ENCODE data around the gene KRT74. TPM values are rescaled to one million over a fixed set of nuclear protein-coding genes. Genes with fewer than 3 reads are reported as not detected.

KRT74 gene
- polyA plus RNA-seq, 1 donor (not counting 4 experiments of a cell fraction or from before 2014, with no cell fraction given): 0.17 TPM

DNA sequence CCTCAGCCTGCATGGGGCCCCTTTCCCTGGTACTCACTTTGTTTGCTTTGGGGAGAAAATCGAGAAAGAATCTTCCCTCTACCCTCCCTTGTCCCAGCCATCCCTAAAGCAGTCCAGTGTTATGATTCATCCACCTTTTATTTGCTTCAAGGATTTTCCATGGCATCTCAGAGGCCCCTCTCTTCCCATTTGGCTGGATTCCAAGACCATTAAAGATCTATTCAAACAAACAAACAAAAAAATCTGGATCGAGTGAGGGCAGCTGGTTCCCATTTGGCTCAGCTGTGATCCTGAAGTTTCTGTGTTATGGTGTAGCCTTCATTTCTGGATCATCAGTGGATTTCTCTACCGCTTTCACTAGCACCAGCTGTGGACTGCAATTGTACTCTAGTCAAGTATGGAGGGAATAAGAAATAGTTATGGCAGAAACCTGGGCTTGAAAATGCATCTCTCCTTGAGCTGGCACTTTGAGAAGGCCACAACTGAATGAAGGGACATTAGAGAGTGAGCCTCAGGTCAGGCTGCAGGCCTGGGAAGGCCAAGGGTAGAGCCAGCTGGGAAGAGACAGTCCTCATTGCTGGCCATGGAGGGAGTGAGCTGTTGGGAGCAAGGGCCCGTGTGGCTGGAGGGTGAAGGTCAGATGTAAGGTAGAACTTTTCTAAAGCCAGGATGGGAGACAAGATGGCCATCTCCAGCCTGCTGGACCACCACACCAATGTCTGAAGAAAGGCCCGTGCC is 34.4 kb downstream of the KRT74 start:
- Histone ChIP-seq H3K27ac (ENCODE audit: control insufficient read depth, insufficient read depth, low read length) (no peak overlapping the region), H3K36me3 (ENCODE audit: control insufficient read depth in 2 of 2, extremely low read depth in 1 of 2, insufficient read depth in 2 of 2, low read length in 2 of 2) (no peaks in the 10 kb centered on the region), H3K9me3 (ENCODE audit: control insufficient read depth, low read depth, low read length) (no peaks in the 10 kb centered on the region), H3K9ac (ENCODE audit: control insufficient read depth, extremely low read depth, insufficient read depth, low read length) (no peak overlapping the region), H3K27me3 (ENCODE audit: control insufficient read depth, extremely low read depth, insufficient read depth, low read length) (no peaks in the 10 kb centered on the region), H4K20me1 (ENCODE audit: control insufficient read depth, extremely low read depth, insufficient read depth, low read length) (no peaks in the 10 kb centered on the region), H3K9me1 (ENCODE audit: control insufficient read depth, extremely low read depth, insufficient read depth, low read length) (no peaks in the 10 kb centered on the region), H3K4me3 (ENCODE audit: control insufficient read depth in 2 of 3, extremely low read depth in 1 of 3, insufficient read depth in 2 of 3, low read depth in 1 of 3, low read length in 3 of 3) (no peak overlapping the region), H2AFZ (ENCODE audit: control insufficient read depth, low read length) (no peak overlapping the region), H3K4me1 (ENCODE audit: control insufficient read depth, extremely low read depth, insufficient read depth, low read length) (peaks cover 22% of the 10 kb centered on the region), H3K4me2 (ENCODE audit: control insufficient read depth, extremely low read depth, insufficient read depth, low read depth, low read length) (peak overlapping the region; percentile 37), H3K79me2 (ENCODE audit: control insufficient read depth, insufficient read depth, low read length) (no peaks in the 10 kb centered on the region)
- dilution Hi-C loops (cut with MboI; ENCODE audit: extremely low pct_ligation_motif_present, low sequenced_read_pairs): no loop called here
- DNase-seq (ENCODE audit: low read depth, low spot score) (no peak), FAIRE-seq (peak; percentile 52)
- TF ChIP-seq, protein P1, sequence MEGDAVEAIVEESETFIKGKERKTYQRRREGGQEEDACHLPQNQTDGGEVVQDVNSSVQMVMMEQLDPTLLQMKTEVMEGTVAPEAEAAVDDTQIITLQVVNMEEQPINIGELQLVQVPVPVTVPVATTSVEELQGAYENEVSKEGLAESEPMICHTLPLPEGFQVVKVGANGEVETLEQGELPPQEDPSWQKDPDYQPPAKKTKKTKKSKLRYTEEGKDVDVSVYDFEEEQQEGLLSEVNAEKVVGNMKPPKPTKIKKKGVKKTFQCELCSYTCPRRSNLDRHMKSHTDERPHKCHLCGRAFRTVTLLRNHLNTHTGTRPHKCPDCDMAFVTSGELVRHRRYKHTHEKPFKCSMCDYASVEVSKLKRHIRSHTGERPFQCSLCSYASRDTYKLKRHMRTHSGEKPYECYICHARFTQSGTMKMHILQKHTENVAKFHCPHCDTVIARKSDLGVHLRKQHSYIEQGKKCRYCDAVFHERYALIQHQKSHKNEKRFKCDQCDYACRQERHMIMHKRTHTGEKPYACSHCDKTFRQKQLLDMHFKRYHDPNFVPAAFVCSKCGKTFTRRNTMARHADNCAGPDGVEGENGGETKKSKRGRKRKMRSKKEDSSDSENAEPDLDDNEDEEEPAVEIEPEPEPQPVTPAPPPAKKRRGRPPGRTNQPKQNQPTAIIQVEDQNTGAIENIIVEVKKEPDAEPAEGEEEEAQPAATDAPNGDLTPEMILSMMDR (optimal IDR thresholded peaks at IDR 0.05 in 1 of 3, IDR thresholded peaks at IDR 0.05 in 1 of 3, conservative IDR thresholded peaks at IDR 0.05 in 1 of 3; ENCODE audit: extremely low read depth in 1 of 3, insufficient read depth in 2 of 3, low read length in 3 of 3): no peak
- no peak for TF ChIP-seq EZH2 (IDR thresholded peaks at IDR 0.05; ENCODE audit: low read length)

DNA sequence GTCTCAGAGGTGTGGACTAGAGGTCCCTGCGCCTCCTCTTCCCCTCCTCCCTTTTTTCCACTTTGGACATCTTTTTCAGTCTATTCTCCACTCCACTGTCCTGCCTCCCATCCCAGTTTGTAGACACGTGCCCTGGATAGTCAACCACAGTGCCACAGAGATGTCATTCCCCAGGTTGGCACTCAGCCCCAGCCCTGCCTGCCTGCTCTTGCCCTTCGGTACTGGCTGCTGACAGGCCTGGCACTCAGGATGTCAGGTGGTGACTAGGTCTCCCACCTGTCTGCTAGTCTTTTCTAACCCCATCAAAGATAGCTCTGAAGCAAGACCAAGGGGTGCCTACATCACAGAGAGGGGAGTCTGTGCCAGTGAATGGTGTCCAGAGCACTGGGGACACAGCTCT is 36.5 kb downstream of the KRT74 start:
- Histone ChIP-seq H2AFZ (ENCODE audit: control insufficient read depth, low read length) (no peak overlapping the region), H3K4me1 (ENCODE audit: control insufficient read depth, extremely low read depth, insufficient read depth, low read length) (peaks cover 19% of the 10 kb centered on the region), H3K9me1 (ENCODE audit: control insufficient read depth, extremely low read depth, insufficient read depth, low read length) (no peaks in the 10 kb centered on the region), H3K4me2 (ENCODE audit: control insufficient read depth, extremely low read depth, insufficient read depth, low read depth, low read length) (no peak overlapping the region), H3K27ac (ENCODE audit: control insufficient read depth, insufficient read depth, low read length) (no peak overlapping the region), H4K20me1 (ENCODE audit: control insufficient read depth, extremely low read depth, insufficient read depth, low read length) (no peaks in the 10 kb centered on the region), H3K9me3 (ENCODE audit: control insufficient read depth, low read depth, low read length) (no peaks in the 10 kb centered on the region), H3K36me3 (ENCODE audit: control insufficient read depth in 2 of 2, extremely low read depth in 1 of 2, insufficient read depth in 2 of 2, low read length in 2 of 2) (no peaks in the 10 kb centered on the region), H3K79me2 (ENCODE audit: control insufficient read depth, insufficient read depth, low read length) (no peaks in the 10 kb centered on the region), H3K9ac (ENCODE audit: control insufficient read depth, extremely low read depth, insufficient read depth, low read length) (no peak overlapping the region), H3K4me3 (ENCODE audit: control insufficient read depth in 2 of 3, extremely low read depth in 1 of 3, insufficient read depth in 2 of 3, low read depth in 1 of 3, low read length in 3 of 3) (no peak overlapping the region), H3K27me3 (ENCODE audit: control insufficient read depth, extremely low read depth, insufficient read depth, low read length) (no peaks in the 10 kb centered on the region)
- FAIRE-seq (no peak), DNase-seq (ENCODE audit: low read depth, low spot score) (no peak)
- TF ChIP-seq, protein P1 (optimal IDR thresholded peaks at IDR 0.05 in 1 of 3, IDR thresholded peaks at IDR 0.05 in 1 of 3, conservative IDR thresholded peaks at IDR 0.05 in 1 of 3; ENCODE audit: extremely low read depth in 1 of 3, insufficient read depth in 2 of 3, low read length in 3 of 3): no peak
- no peak for TF ChIP-seq EZH2 (IDR thresholded peaks at IDR 0.05; ENCODE audit: low read length)
- dilution Hi-C loops (cut with MboI; ENCODE audit: extremely low pct_ligation_motif_present, low sequenced_read_pairs): no loop called here
